ENCODE results near the gene HTRA1. TPM values are rescaled to one million over a fixed set of nuclear protein-coding genes. Genes with fewer than 3 reads are reported as not detected.

Gene HTRA1
- total and polyA plus RNA-seq, 10 donors, result 18.3 to 63.7 (median 35.3) TPM

- TF ChIP-seq CTCF (IDR thresholded peaks at IDR 0.05 in 8 of 11, conservative IDR thresholded peaks at IDR 0.05 in 3 of 11) (no peak), POLR2AphosphoS5 (IDR thresholded peaks at IDR 0.05) (no peak), POLR2A (IDR thresholded peaks at IDR 0.05) (no peak)
- peaks cover 0 to 18% (median 12%) of the 10 kb centered on the region in 6 donors for H3K4me1 ChIP-seq
- H3K9me3 ChIP-seq, result peaks cover 0 to 7% (median 0%) of the 10 kb centered on the region in 8 donors
- intact Hi-C loops (cut with DNase I; ENCODE audit: low total_unique reads), result no loop called here
- no peak overlapping the region for H3K4me3 ChIP-seq
- H3K27ac ChIP-seq, result no peak overlapping the region
- WGBS, 5 donors, result 77 to 89% (median 89%) methylated on average over 10 to 15 of the region's 15 CpGs
- DNase-seq, result no peak
- H3K27me3 ChIP-seq (replicated peaks in 1 of 7), result peaks cover 0 to 4% (median 0%) of the 10 kb centered on the region in 7 donors
- H3K36me3 ChIP-seq, result no peaks in the 10 kb centered on the region
These were observed 58.5 kb downstream of the HTRA1 start for GRCh38 chr10:122519873-122520272.

- no peak overlapping the region for H3K27ac ChIP-seq
- H3K9me3 ChIP-seq, result peaks cover 0 to 7% (median 0%) of the 10 kb centered on the region in 8 donors
- no peaks in the 10 kb centered on the region for H3K36me3 ChIP-seq
- H3K27me3 ChIP-seq (replicated peaks in 1 of 7), result peaks cover 0 to 14% (median 0%) of the 10 kb centered on the region in 7 donors
- no peak overlapping the region for H3K4me3 ChIP-seq
- H3K4me1 ChIP-seq, result peaks cover 0 to 11% (median 4%) of the 10 kb centered on the region in 6 donors
- TF ChIP-seq CTCF (IDR thresholded peaks at IDR 0.05 in 8 of 11, conservative IDR thresholded peaks at IDR 0.05 in 3 of 11) (no peak), POLR2A (IDR thresholded peaks at IDR 0.05) (no peak), POLR2AphosphoS5 (IDR thresholded peaks at IDR 0.05) (no peak)
- intact Hi-C loops (cut with DNase I; ENCODE audit: low total_unique reads), result no loop called here
- WGBS, 5 donors, result 62 to 74% (median 67%) methylated on average over 3 of the region's 3 CpGs
- DNase-seq, result no peak
These were observed 59.7 kb downstream of the HTRA1 start for GRCh38 chr10:122521011-122521410.

GRCh38 chr10:122524811-122525210 lies 63.5 kb downstream of the HTRA1 start:
- intact Hi-C loops (cut with DNase I; ENCODE audit: low total_unique reads), result no loop called here

DNA sequence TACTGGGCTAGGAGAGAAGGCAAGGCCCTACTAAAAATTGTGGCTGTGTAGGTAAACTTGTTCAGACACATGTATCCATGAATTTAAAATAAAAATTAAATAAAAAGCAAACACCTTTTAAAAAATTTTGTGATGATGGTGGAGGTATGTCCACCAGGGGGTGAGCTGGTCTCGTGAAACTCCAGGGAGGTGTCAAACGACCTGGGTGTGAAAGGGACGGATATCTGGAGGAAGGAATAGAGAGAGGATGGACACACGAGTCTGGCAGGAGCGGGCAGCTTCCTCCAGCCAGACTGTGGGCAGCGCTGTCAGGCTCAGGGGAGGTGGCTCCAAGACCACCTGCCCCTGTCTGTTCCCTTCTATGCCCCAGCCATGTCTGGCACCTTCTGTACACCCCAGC lies 64.4 kb downstream of the HTRA1 start:
- DNase-seq, result no peak
- no peaks in the 10 kb centered on the region for H3K36me3 ChIP-seq
- peaks cover 0 to 7% (median 0%) of the 10 kb centered on the region in 8 donors for H3K9me3 ChIP-seq
- no peak overlapping the region for H3K4me3 ChIP-seq
- intact Hi-C loops (cut with DNase I; ENCODE audit: low total_unique reads), result no loop called here
- H3K27ac ChIP-seq, result no peak overlapping the region
- 23 to 44% (median 29%) methylated on average over 6 of the region's 6 CpGs for WGBS, 5 donors
- peaks cover 0 to 29% (median 0%) of the 10 kb centered on the region in 7 donors for H3K27me3 ChIP-seq (replicated peaks in 1 of 7)
- TF ChIP-seq CTCF (IDR thresholded peaks at IDR 0.05 in 8 of 11, conservative IDR thresholded peaks at IDR 0.05 in 3 of 11) (peak in 4 of 11 experiments; percentile 10 to 19 (median 12)), POLR2A (IDR thresholded peaks at IDR 0.05) (no peak), POLR2AphosphoS5 (IDR thresholded peaks at IDR 0.05) (no peak)
- peaks cover 0 to 4% (median 0%) of the 10 kb centered on the region in 6 donors for H3K4me1 ChIP-seq

More at GRCh38 chr10:122524811-122525210, 63.5 kb downstream of the HTRA1 start:
- Histone ChIP-seq H3K27me3 (replicated peaks in 1 of 7) (peaks cover 0 to 29% (median 0%) of the 10 kb centered on the region in 7 donors), H3K36me3 (no peaks in the 10 kb centered on the region), H3K4me1 (peaks cover 0 to under 1% (median 0%) of the 10 kb centered on the region in 6 donors), H3K27ac (no peak overlapping the region), H3K4me3 (no peak overlapping the region), H3K9me3 (peaks cover 0 to 7% (median 0%) of the 10 kb centered on the region in 8 donors)
- 87 to 100% (median 91%) methylated on average over 3 of the region's 3 CpGs for WGBS, 5 donors
- DNase-seq, result no peak
- TF ChIP-seq POLR2AphosphoS5 (IDR thresholded peaks at IDR 0.05) (no peak), CTCF (IDR thresholded peaks at IDR 0.05 in 8 of 11, conservative IDR thresholded peaks at IDR 0.05 in 3 of 11) (no peak), POLR2A (IDR thresholded peaks at IDR 0.05) (no peak)
